ENCODE results near the gene GLB1L2.

DNA sequence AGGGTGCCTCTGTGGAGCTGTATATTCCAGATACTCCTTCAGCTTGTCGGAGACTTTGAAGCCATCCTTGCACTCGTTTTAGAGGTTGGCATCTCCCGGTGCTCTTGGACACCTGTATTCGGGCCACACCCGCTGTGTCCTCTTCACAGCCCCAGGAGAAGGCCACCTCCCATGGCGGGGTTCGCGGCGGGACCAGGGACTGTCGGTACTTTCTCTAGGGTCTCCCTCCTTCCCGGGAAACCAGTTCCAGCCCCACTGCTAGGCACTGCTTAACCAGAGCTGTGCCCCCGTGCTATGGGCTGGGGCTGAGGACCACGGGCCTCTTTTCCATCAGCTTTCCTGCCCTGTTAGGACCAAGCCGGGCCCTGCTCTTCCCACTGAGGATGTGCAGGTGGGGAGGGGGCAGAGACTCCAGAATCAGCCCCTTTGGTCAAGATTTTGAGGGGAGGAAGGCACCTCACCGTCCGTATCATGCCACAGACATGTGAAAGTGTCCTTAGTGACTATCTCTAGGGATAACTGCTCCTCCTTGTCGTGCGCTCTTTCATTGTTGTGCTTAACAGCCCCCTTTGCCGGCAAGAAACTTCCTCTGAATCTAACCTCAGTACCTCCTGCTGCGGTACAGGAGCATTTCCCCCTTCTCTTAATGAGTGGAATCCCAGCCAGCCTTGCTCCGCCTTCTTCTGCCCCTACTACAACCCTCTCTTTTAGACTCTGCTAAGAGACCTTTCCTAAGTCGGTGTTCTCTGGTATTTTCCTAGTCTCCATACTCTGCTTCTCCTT, 81.4 kb downstream of the GLB1L2 start:
- TF ChIP-seq, protein P1, sequence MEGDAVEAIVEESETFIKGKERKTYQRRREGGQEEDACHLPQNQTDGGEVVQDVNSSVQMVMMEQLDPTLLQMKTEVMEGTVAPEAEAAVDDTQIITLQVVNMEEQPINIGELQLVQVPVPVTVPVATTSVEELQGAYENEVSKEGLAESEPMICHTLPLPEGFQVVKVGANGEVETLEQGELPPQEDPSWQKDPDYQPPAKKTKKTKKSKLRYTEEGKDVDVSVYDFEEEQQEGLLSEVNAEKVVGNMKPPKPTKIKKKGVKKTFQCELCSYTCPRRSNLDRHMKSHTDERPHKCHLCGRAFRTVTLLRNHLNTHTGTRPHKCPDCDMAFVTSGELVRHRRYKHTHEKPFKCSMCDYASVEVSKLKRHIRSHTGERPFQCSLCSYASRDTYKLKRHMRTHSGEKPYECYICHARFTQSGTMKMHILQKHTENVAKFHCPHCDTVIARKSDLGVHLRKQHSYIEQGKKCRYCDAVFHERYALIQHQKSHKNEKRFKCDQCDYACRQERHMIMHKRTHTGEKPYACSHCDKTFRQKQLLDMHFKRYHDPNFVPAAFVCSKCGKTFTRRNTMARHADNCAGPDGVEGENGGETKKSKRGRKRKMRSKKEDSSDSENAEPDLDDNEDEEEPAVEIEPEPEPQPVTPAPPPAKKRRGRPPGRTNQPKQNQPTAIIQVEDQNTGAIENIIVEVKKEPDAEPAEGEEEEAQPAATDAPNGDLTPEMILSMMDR (IDR thresholded peaks at IDR 0.05; ENCODE audit: insufficient read depth, low read length), result no peak
- TF ChIP-seq, protein P2, sequence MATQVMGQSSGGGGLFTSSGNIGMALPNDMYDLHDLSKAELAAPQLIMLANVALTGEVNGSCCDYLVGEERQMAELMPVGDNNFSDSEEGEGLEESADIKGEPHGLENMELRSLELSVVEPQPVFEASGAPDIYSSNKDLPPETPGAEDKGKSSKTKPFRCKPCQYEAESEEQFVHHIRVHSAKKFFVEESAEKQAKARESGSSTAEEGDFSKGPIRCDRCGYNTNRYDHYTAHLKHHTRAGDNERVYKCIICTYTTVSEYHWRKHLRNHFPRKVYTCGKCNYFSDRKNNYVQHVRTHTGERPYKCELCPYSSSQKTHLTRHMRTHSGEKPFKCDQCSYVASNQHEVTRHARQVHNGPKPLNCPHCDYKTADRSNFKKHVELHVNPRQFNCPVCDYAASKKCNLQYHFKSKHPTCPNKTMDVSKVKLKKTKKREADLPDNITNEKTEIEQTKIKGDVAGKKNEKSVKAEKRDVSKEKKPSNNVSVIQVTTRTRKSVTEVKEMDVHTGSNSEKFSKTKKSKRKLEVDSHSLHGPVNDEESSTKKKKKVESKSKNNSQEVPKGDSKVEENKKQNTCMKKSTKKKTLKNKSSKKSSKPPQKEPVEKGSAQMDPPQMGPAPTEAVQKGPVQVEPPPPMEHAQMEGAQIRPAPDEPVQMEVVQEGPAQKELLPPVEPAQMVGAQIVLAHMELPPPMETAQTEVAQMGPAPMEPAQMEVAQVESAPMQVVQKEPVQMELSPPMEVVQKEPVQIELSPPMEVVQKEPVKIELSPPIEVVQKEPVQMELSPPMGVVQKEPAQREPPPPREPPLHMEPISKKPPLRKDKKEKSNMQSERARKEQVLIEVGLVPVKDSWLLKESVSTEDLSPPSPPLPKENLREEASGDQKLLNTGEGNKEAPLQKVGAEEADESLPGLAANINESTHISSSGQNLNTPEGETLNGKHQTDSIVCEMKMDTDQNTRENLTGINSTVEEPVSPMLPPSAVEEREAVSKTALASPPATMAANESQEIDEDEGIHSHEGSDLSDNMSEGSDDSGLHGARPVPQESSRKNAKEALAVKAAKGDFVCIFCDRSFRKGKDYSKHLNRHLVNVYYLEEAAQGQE (IDR thresholded peaks at IDR 0.05; ENCODE audit: insufficient replicate concordance, low read depth), result no peak
- TF ChIP-seq GABPA (IDR thresholded peaks at IDR 0.05; ENCODE audit: low read depth) (no peak), POLR2AphosphoS5 (IDR thresholded peaks at IDR 0.05; ENCODE audit: low read depth) (no peak), SPI1 (IDR thresholded peaks at IDR 0.05; ENCODE audit: borderline replicate concordance, low read depth) (no peak)
